Vein endothelial cell (primary cell): ENCODE results near the gene CDKN2B-AS1. TPM values are rescaled to one million over a fixed set of nuclear protein-coding genes. Genes with fewer than 3 reads are reported as not detected.

ENCODE experiments used
- small RNA-seq: library from RNA; depleted of rRNA; stranded (forward); fragments of <200 nt; gene quantifications from one replicate; pipeline ENCODE3, GENCODE V24; 2012
- total RNA-seq: library from RNA; depleted of rRNA; stranded (reverse); fragments of >200 nt; gene quantifications from 2 replicates; pipeline ENCODE4 v1.2.3, GENCODE V29; 2012

Gene CDKN2B-AS1
- 4.2 TPM in 2 replicates for total RNA-seq

DNA sequence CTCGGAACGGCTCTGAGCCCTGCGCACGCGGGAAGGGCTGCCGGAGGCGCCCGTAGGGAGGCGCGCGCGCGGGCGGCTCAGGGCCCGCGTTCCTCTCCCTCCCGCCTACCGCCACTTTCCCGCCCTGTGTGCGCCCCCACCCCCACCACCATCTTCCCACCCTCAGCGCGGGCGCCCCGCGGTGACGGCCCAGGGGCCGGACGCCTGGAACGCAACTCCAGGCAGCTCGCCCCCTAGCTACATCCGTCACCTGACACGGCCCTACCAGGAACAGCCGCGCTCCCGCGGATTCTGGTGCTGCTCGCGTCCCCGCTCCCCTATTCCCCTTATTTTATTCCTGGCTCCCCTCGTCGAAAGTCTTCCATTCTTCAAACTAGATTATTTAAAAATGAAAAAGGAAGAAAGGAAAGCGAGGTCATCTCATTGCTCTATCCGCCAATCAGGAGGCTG is at the start of gene CDKN2B-AS1:
TSS of gene CDKN2B-AS1 (plus strand) at position 236 of the 450 bp plus-strand sequence.

DNA sequence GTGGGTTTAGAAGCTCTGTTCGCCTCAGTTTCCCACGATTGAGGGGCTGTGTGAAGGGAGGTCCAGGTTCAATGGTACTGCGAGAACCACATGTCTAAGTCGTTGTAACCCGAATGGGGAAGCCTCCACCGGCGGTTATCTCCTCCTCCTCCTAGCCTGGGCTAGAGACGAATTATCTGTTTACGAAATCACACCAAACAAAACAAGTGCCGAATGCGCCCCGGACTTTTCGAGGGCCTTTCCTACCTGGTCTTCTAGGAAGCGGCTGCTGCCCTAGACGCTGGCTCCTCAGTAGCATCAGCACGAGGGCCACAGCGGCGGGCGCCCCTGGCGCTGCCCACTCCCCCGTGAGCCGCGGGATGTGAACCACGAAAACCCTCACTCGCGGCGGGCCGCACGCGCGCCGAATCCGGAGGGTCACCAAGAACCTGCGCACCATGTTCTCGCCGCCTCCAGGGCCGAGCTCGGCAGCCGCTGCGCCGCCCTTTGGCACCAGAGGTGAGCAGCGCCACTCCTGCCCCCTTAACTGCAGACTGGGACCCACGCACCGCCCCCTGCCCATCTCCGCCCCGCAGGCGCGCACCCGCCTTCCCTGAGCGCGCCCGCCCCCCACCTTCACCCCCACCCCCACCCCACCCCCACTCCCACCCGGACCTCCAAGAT is 567 bp upstream of the CDKN2B-AS1 start, which contains the start of gene CDKN2A:
TSS of gene CDKN2A (minus strand) at position 500 of the 663 bp plus-strand sequence.

DNA sequence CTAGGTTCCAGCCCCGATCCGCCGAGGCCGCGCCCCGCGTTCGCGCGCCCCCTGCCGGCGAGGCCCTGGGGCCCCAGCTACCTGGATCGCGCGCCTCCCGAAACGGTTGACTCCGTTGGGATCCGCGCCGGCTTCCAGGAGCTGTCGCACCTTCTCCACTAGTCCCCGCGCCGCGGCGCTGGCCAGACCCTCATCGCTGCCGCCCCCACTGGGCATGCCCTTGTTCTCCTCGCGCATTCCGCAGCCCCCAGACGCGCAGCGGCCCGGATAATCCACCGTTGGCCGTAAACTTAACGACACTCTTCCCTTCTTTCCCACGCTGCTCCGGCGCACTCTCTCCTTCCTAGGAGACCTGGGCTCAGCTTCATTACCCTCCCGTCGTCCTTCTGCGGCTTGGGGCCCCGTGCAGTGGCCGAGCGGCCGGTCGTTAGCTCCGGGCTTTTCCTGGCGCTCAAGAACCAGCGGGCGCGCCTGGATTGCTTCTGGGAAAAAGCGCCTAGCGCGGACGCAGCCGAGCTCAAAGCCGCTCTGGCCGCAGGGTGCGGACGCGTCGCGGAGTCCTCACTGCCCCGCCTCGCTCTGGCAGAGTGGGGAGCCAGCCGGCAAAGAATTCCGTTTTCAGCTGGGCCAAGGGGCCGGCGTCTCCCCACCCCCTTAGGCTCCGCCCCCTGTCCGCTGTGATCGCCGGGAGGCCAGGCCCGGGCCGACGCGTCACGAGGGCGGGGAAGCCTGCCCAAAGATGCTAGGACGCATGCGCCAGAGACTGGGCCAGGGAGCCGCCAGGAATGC is 14.3 kb downstream of the CDKN2B-AS1 start, which contains the start of gene CDKN2B:
TSS of gene CDKN2B (minus strand) at position 589 of the 789 bp plus-strand sequence. CDS start at position 237, 352 bp downstream.

Small RNA genes within 50 kb of the gene (small RNA-seq; reads per million reads assigned to genes)
- not detected for gene RF01909
- not detected for gene RF02045

Other genes starting within 250 kb of the CDKN2B-AS1 start
- gene MTAP, start 192.2 kb upstream of the CDKN2B-AS1 start, total RNA-seq, result 28.4 and 37.9 TPM in 2 replicates
- 10.0 and 18.0 TPM in 2 replicates for gene CDKN2A, start 399 bp upstream of the CDKN2B-AS1 start, total RNA-seq
- 9.1 and 16.0 TPM in 2 replicates for gene CDKN2B, start 14.5 kb downstream of the CDKN2B-AS1 start, total RNA-seq